Psoas muscle (tissue), 8 donors: ENCODE measurements around the gene ATP5F1B. TPM values are rescaled to one million over a fixed set of nuclear protein-coding genes. Genes with fewer than 3 reads are reported as not detected.

Experiments used
- ATAC-seq, 4 donors: fragments of 200-7000 bp; cut with Tn5 transposase; one replicate each; pipeline ENCODE4 v1.9.1; 2020; ENCODE audit warnings: moderate library complexity in 3 of 4, mild to moderate bottlenecking in 2 of 4
- DNase-seq, 2 donors: peaks; one replicate each; pipeline ENCODE4 v3.0.0-alpha.2; 2020
- H3K27ac ChIP-seq: fragments of 200-600 bp; one replicate; pipeline ENCODE4 v1.8.0; 2022
- H3K27me3 ChIP-seq, 3 donors: fragments of 200-600 bp in 1 of 3; one replicate each; pipeline versions ENCODE4 v1.6.1 to v1.8.0; 2013 to 2022; ENCODE audit warnings: low read length in 2 of 3, mild to moderate bottlenecking in 2 of 3, moderate library complexity in 1 of 3; ENCODE audit not compliant: insufficient read depth in 3 of 3
- H3K36me3 ChIP-seq, 2 donors: fragments of 200-600 bp in 1 of 2; one replicate each; pipeline versions ENCODE4 v1.6.1 to v1.8.0; 2013 to 2022; ENCODE audit warnings: low read depth in 1 of 2, mild to moderate bottlenecking in 1 of 2, moderate library complexity in 1 of 2; ENCODE audit not compliant: insufficient read depth in 1 of 2
- H3K4me1 ChIP-seq: fragments of 200-600 bp; one replicate; pipeline ENCODE4 v1.8.0; 2022
- H3K4me3 ChIP-seq: fragments of 200-600 bp; one replicate; pipeline ENCODE4 v1.8.0; 2022; ENCODE audit warnings: mild to moderate bottlenecking
- H3K9me3 ChIP-seq: fragments of 200-600 bp; one replicate; pipeline ENCODE4 v1.8.0; 2022
- CTCF ChIP-seq: fragments of 200-600 bp; IDR thresholded peaks from one replicate; pipeline ENCODE4 v1.8.0; 2022; ENCODE audit warnings: antibody characterized with exemption
- WGBS, 3 donors: extraction: QIAGEN DNeasy Blood & Tissue Kit; methylation state at CpG; one replicate each; pipeline versions ENCODE4 v1.1.6 to v1.1.7; 2013; 5-methylcytosine and 5-hydroxymethylcytosine counted together
- intact Hi-C, 2 donors: fragments of 100-400 bp; cut with DNase I; formaldehyde crosslinking; loops; one replicate each; pipeline versions ENCODE4 v1.11.0 to v1.14.2; 2022
- polyA plus RNA-seq, 3 donors: library from polyadenylated mRNA; stranded (reverse); fragments of 200-250 nt; gene quantifications; one replicate each; pipeline ENCODE4 v1.2.3, GENCODE V29; 2013
- total RNA-seq, 4 donors: library from RNA; stranded (reverse); fragmentation: NEBNext Ultra II Directional in 2 of 4; extraction: Animal tissue kit (Norgen Biotek cat#: 25700) in 2 of 4; gene quantifications; one replicate each; pipeline versions ENCODE4 v1.2.1 to v1.2.4, GENCODE V29; 2021 to 2023
- donor health status: healthy with polysubstance abuse.
- donor health status: DM: no; HTN: no; CAD: no; lungs with moderate emphysema.
- donor health status: Bipolar disorder and iron deficiency.
- donor health status: healthy.
- donor health status: DM: yes; HTN: yes; CAD: no.
- donor health status: DM: no; HTN: no; CAD: no.
- donor health status: DM: no; HTN: no; CAD: no.
- donor health status: DM: yes; HTN: yes; CAD: no.

Gene ATP5F1B
- total and polyA plus RNA-seq, 7 donors = 1,044 to 2,759 (median 1,450) TPM

- intact Hi-C loops = loop anchor here (2.0 to 5.0 kb wide), 3 partner anchors 38 to 76 kb away; partner anchors contain the start of gene PTGES3 (in 1 of the 2)
- Histone ChIP-seq H3K4me3 (peak overlapping the region; percentile 99), H3K4me1 (peaks cover 29% of the 10 kb centered on the region), H3K27me3 (no peaks in the 10 kb centered on the region), H3K9me3 (no peaks in the 10 kb centered on the region), H3K36me3 (peaks cover 15 to 52% of the 10 kb centered on the region in 2 donors), H3K27ac (peak overlapping the region; percentile 98)
- 36 to 47% (median 38%) methylated on average over 4 of the region's 4 CpGs for WGBS, 3 donors
- DNase-seq = no peak
- no peak for TF ChIP-seq CTCF
- ATAC-seq = no peak
These were observed 1.1 kb downstream of the ATP5F1B start for GRCh38 chr12:56644654-56645053.

GRCh38 chr12:56641219-56641618 is 4.6 kb downstream of the ATP5F1B start:
- Histone ChIP-seq H3K9me3 (no peaks in the 10 kb centered on the region), H3K4me1 (peaks cover 45% of the 10 kb centered on the region), H3K27me3 (no peaks in the 10 kb centered on the region), H3K4me3 (no peak overlapping the region), H3K27ac (no peak overlapping the region), H3K36me3 (peaks cover 26 to 78% of the 10 kb centered on the region in 2 donors)
- 75 to 81% (median 76%) methylated on average over 6 of the region's 6 CpGs for WGBS, 3 donors
- intact Hi-C loops = no loop called here
- no peak for TF ChIP-seq CTCF
- ATAC-seq = no peak
- no peak for DNase-seq

GRCh38 chr12:56637621-56638020 is 8.2 kb downstream of the ATP5F1B start:
- ATAC-seq (no peak), DNase-seq (no peak)
- 46 to 54% (median 51%) methylated on average over 2 of the region's 2 CpGs for WGBS, 3 donors
- intact Hi-C loops = loop anchor here (2.0 to 5.0 kb wide), 2 partner anchors 85 to 121 kb away; no protein-coding TSS in a partner anchor
- H3K27ac ChIP-seq = peak overlapping the region; percentile 90
- peaks cover 20 to 55% of the 10 kb centered on the region in 2 donors for H3K36me3 ChIP-seq
- H3K4me1 ChIP-seq = peaks cover 45% of the 10 kb centered on the region
- no peaks in the 10 kb centered on the region for H3K27me3 ChIP-seq
- no peak for TF ChIP-seq CTCF
- no peaks in the 10 kb centered on the region for H3K9me3 ChIP-seq
- H3K4me3 ChIP-seq = peak overlapping the region; percentile 77

GRCh38 chr12:56636675-56637540 is 8.9 kb downstream of the ATP5F1B start:
- H3K36me3 ChIP-seq = peaks cover 14 to 48% of the 10 kb centered on the region in 2 donors
- 1 to 2% (median 2%) methylated on average over 12 of the region's 12 CpGs for WGBS, 3 donors
- peak overlapping the region; percentile 90 for H3K27ac ChIP-seq
- H3K4me3 ChIP-seq = peak overlapping the region; percentile 77
- DNase-seq (peak; percentile 99), ATAC-seq (peak; percentile 80 to 82 (median 81))
- intact Hi-C loops = loop anchor here (2.0 to 5.0 kb wide), 2 partner anchors 85 to 120 kb away; no protein-coding TSS in a partner anchor
- peaks cover 45% of the 10 kb centered on the region for H3K4me1 ChIP-seq
- peak; percentile 56 for TF ChIP-seq CTCF
- H3K27me3 ChIP-seq = no peaks in the 10 kb centered on the region
- no peaks in the 10 kb centered on the region for H3K9me3 ChIP-seq
